GM19463 (cell line): ENCODE results near the gene DIS3L2.

Experiments
- ATAC-seq: cut with Tn5 transposase; IDR thresholded peaks from one replicate; pipeline ENCODE4 v1.9.1; 2021; ENCODE audit warnings: mild to moderate bottlenecking, moderate library complexity; ENCODE audit not compliant: unreplicated experiment

The DIS3L2 gene

DNA sequence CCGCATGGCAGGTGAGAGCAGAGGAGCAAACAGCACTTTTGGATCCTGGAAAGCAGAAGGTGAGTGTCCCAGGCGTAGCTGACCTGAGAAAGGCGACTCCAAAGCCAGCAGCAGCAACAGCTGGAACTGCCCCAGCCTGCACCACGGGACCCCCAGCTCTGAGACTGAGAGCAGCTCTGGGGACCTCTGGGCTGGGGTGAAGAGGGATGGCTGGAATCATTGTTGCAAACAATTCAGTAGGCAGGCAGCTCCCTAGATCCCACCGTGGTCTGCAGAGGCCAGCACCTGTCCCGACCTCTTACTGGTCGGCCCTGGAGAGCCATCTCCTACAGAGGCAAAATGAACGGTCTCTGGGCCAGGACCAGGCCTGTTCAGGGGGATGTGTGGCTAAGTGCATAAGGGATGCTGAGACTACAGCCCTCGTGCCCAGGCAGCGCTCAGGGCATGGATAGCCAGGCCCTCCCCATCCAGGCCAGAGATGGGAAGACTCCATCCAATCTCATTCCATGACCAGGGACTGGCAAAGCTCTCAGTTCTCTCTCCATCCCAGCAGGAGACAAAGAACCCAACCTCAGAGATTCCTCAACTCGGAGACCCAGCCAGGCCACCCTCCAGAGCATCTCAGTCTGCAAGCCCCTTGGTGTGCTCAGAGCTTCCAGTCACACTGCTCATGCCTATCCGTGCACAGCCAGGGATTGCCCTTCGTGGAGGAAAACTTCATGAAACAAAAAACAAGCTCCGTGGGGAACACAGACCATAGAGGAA lies 378.8 kb downstream of the DIS3L2 start:
- ATAC-seq = no peak

DNA sequence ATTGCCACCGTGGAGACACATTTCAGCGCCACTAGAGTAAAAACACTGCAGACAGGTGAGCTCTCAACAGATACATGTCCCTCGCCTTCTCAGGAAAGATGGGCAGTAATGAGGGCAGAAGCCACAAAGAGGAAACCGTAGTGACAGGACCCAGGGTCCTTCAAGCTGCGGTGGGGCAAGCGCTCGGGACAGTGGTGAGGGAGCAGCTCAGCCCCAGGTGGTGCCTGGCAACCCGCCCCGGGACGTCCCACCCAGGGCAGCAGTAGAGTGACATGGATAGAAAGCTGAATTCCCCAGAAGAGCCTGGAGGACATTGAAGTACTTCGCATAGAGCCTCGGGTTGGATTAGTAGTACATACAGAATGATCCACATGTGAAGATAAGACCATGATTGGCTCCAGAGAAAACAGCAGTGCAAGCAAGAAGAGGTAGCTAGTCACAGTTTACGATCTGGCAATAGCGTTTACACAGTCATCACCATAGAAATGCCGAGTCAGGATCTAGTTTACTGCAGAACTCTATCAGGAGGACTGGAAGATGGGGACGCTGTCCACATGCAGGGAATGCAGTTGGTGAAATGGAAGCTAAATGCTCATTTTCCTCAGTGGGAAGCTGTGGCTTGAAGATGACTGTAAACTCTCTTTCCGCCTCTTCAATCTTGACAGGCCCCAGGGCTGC lies 379.7 kb downstream of the DIS3L2 start:
- ATAC-seq = no peak

- no peak for ATAC-seq
These were observed 380.2 kb downstream of the DIS3L2 start for GRCh38 chr2:232341739-232342126.

GRCh38 chr2:232342635-232343565 lies 381.4 kb downstream of the DIS3L2 start:
- ATAC-seq = no peak

DNA sequence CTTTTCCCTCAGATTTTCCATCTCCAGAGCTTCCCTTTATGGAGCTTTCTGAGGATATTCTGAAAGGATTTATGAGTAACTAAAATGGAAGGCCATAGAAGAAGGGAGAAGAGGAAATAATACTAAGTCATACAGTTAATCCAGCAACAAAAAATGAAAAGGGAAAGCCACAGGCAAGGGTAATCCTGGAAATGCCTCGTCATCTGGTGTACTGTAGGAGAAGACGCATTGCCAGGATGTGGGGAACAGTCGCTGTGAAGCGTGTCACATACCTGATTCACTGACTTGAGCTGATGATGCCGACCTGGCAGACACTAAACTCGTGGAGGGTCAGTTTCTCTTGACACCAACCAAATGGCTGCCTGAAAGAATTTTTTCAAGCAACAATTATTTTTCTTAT lies 382.3 kb downstream of the DIS3L2 start:
- ATAC-seq = no peak

DNA sequence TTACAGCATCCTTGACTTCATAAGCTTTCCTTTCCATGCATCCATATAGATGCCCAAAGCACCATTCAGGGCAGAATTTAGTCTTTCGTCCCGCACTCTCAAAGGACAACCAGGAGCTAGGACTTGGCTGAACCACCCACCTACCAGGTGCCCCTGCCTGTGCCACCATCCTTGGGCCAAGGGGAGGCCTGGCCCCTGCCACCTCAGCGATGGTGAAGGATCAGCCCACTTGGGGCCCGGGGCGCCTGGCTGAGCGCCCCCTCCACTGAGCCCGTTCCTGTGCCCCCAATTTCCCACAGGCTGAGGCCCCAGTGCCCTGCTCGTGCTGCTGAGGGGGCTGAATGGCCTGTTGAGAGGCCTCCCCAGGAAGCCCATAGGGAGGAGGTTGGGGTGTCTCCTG lies 383.7 kb downstream of the DIS3L2 start:
- no peak for ATAC-seq

DNA sequence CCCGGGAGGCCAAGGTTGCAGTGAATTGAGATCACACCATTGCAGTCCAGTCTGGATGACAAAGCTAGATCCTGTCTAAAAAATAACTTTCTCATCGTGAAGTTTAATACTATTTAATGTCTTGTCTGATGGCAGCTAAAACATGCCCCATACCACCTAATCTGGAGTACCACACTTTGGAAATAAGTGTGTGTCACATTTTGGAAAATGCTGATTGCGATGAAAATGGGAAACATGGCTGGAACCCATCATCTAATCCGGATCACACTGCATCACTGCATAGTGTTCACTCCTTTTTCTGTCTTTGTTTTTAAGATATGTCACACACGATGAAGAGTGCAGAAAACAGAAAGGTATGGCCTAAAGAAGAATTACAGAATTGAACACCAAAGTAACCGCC lies 385.9 kb downstream of the DIS3L2 start:
- no peak for ATAC-seq

DNA sequence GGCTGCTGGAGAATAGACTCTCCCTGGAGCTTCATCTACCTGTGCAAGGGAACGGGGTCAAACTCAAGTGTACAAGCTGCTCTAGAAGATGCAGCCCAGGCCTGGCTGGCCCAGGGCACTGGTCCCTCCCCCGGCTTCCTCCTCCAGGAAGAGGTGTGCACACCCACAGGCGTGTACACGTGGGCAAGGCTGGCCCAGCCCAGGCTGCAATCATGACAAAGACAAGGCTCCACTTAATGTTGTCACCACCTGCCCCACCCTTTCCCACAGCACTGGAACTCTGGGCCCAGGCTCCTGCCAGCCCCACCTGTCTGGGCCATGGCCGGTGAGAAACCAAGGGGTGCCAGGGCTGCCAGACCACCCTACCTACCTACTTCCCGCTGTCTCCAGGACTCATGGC lies 387.4 kb downstream of the DIS3L2 start:
- no peak for ATAC-seq

DNA sequence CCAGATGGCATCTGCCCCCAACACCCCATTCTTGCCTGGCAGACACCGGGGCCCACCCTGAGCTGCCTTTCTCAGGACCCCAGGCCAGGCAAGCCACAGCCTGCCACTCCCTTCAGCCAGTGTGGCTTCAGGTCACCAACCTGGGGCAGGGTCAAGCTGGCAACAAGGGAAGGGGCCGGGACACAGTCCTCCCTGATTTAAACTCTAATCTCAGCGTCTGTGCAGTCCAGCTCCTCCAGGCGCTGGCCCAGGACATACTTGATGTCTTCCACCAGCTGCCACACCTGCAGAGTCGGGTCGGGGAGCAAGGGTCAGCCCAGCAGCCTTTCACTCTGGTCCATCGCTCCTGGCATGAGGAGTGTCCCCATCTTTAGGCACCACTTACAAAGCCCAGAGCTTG lies 388.0 kb downstream of the DIS3L2 start:
- no peak for ATAC-seq

DNA sequence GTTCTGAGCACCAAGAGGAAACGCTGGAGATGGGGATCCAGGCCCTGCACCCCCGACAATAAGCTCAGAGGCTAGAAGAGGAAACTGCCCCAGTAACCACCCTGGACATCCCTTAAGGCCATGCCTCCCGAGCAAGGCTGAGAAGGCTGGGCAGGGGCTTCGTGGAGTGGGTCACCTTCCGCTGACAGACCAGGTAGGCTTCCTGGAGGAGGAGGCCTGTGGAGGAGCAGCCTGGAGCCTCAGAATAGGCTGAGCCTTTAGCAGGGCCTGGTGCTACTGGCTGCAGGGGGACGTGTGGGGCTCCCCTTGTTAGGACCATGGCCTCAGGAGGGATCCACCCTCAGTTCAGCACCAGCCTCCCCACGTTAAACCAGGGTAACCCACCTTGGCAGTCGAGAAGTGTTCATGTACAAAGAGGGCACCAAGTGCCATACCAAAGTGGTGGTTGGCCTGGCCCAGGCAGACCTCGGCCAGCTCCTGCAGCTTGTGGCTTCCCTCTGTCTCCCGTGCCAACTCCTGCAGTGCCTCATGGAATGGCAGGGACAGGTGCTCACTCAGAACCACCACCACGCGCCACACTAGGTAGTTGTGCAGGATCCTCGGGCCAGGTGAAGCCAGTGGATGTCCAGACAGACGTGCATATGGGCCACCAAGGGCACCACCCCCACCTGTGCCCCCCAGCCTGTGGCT lies 388.6 kb downstream of the DIS3L2 start:
- ATAC-seq = no peak

- ATAC-seq = no peak
These were observed 389.5 kb downstream of the DIS3L2 start for GRCh38 chr2:232350804-232351685.

GRCh38 chr2:232351686-232352510 lies 390.4 kb downstream of the DIS3L2 start:
- ATAC-seq = no peak

- ATAC-seq = no peak
These were observed 391.1 kb downstream of the DIS3L2 start for GRCh38 chr2:232352511-232353091.

DNA sequence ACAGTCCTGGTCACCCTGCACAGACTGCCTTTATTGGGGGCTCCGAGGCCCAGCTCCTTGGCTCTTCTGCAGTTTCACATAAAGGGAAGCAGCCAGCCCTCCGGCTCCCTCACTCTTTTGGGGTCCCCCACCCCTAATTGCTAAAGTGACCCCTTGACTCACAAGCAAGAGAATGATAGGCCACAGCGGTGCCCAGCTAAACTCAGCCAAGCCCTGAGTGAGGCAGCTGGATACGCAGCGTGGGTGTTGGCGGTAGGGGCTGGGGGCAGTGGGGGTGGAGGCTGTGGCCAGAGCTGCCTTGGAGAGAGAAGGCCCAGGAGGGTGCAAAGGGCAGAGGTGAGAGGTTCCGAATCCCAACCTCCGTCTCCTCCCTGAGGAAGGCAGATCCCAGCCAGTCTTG lies 391.6 kb downstream of the DIS3L2 start:
- no peak for ATAC-seq

DNA sequence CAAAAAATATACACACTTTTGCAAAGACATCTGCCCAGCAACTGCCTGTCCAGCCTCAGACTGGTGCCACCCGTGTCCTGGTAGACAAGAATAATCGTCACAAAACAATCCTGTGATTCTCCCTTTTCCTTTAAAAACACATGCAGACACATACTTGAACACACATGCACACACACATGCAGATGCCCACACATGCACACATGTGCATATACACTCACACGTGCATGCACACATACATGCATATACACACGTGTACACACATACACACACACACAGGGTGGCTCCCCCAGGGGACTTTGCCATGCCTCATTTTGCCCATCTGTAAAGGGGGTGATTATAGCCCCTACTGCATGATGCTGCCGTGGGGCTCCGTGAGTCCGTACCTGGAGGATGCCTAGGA lies 392.1 kb downstream of the DIS3L2 start:
- no peak for ATAC-seq

GRCh38 chr2:232354069-232354468 lies 392.6 kb downstream of the DIS3L2 start:
- ATAC-seq = no peak

GRCh38 chr2:232361646-232362045 lies 400.1 kb downstream of the DIS3L2 start:
- ATAC-seq = no peak

DNA sequence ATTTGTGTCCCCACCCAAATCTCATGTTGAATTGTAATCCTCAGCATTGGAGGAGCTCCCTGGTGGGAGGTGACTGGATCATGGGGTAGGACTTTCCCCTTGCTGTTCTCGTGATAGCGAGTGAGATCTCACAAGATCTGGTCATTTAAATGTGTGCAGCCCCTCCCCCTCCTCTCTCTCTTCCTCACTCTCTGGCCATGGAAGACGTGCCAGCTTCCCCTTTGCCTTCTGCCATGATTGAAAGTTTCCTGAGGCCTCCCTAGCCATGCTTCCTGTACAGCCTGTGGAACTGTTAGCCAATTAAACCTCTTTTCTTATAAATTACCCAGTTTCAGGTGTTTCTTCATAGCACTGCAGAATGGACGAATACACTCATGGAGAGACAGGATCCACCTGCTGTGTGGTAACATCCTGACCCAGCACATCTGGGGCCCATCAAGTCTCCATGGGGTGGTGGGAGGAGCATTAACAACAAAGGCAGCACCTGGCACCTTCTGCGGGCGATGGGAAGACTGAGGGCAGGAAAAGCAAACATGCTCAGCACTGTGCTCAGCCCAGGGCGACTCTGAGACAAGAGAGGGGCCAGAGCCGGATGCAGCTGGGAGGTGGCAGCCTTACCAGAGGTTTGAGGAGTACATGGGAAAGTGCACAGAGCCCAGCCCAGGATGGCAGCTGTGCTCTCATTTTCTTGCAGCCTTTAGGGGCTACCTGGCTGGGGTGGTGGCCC lies 400.8 kb downstream of the DIS3L2 start:
- no peak for ATAC-seq
